Measurements from ENCODE around the gene CEP78.
"Not testable (repeated sequence)": the region's sequence is repeated elsewhere in the genome, so short reads cannot be mapped to it uniquely, and the experiment has no call there.

CEP78 gene

GRCh38 chr9:78238046-78239038, 2.5 kb downstream of the CEP78 start:
- no peak for DNase-seq

- DNase-seq = no peak
Measured at GRCh38 chr9:78239506-78239905, 3.6 kb downstream of the CEP78 start.

- DNase-seq = no peak
Measured at GRCh38 chr9:78242041-78242440, 6.2 kb downstream of the CEP78 start.

- no peak for DNase-seq
Measured at GRCh38 chr9:78243130-78243529, 7.3 kb downstream of the CEP78 start.

- no peak for DNase-seq
Measured at GRCh38 chr9:78245401-78245800, 9.5 kb downstream of the CEP78 start.

- no peak for DNase-seq
Measured at GRCh38 chr9:78248635-78249034, 12.8 kb downstream of the CEP78 start.

GRCh38 chr9:78249542-78249941, 13.7 kb downstream of the CEP78 start:
- no peak for DNase-seq

GRCh38 chr9:78252616-78253015, 16.7 kb downstream of the CEP78 start:
- DNase-seq = no peak

- DNase-seq = no peak
Measured at GRCh38 chr9:78253285-78253684, 17.4 kb downstream of the CEP78 start.

GRCh38 chr9:78261403-78262001, 25.6 kb downstream of the CEP78 start:
- no peak for DNase-seq

GRCh38 chr9:78262655-78263054, 26.8 kb downstream of the CEP78 start:
- DNase-seq = no peak

- no peak for DNase-seq
Measured at GRCh38 chr9:78267889-78268288, 32.0 kb downstream of the CEP78 start.

GRCh38 chr9:78269784-78270183, 33.9 kb downstream of the CEP78 start:
- DNase-seq = no peak

- DNase-seq = no peak
Measured at GRCh38 chr9:78272307-78272706, 36.4 kb downstream of the CEP78 start.

GRCh38 chr9:78273761-78274160, 37.9 kb downstream of the CEP78 start:
- DNase-seq = no peak

- DNase-seq = no peak
Measured at GRCh38 chr9:78278177-78278777, 42.4 kb downstream of the CEP78 start.

GRCh38 chr9:78278801-78279200, 42.9 kb downstream of the CEP78 start:
- no peak for DNase-seq

- no peak for DNase-seq
Measured at GRCh38 chr9:78280982-78281668, 45.2 kb downstream of the CEP78 start.

GRCh38 chr9:78284181-78284580, 48.3 kb downstream of the CEP78 start:
- DNase-seq = not testable (repeated sequence)

GRCh38 chr9:78286125-78286524, 50.2 kb downstream of the CEP78 start:
- no peak for DNase-seq

- no peak for DNase-seq
Measured at GRCh38 chr9:78286946-78287388, 51.1 kb downstream of the CEP78 start.

GRCh38 chr9:78288214-78288892, 52.5 kb downstream of the CEP78 start:
- DNase-seq = no peak

- DNase-seq = no peak
Measured at GRCh38 chr9:78289474-78289873, 53.6 kb downstream of the CEP78 start.
